Measurements from ENCODE around the gene ATG2A.

ATG2A gene

DNA sequence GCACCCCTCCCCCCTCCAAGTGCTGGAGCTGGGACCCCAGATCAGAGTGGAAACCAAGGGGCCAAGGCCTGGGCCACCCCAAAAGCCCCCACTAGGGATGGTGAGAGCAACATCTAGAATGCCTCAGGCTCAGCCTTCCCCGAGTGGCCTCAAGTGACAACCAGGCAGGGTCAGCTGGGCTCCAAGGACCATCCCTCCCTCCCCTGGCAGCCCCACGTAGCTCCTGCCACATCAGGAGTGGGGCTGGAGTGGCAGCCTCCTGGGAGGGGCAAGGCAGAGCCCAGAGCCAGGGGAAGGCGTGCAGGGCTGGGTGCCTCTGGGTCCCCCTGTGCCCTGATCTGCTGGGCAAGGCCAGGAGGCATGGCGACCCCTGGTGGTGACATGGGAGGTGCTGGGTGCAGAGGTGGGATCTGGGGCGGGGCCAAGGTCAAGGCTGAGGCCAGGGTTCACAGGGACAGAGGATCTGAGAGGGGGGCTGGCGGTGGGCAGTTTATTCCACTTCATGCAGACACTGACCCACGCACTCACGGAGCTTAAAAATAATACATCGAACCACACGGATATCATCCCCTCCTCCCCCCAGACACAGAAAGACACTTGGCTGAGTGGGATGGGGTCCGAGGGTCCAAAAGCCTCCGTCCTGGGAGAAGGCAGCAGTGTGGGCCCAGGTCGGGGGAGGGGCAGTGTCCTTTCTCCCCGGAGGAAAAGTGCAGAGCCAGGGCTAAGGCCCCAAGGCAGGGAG lies 22.8 kb downstream of the ATG2A start:
- Histone ChIP-seq H3K79me2 (ENCODE audit: control insufficient read depth, low read length) (no peaks in the 10 kb centered on the region), H4K20me1 (ENCODE audit: control insufficient read depth, insufficient read depth, low read depth, low read length) (no peaks in the 10 kb centered on the region), H3K4me1 (ENCODE audit: control insufficient read depth, low read length) (peaks cover 14% of the 10 kb centered on the region), H3F3A (ENCODE audit: control insufficient read depth, insufficient read depth) (0 out of 2 replicates have a peak, but pooled peaks cover 2% of the 10 kb centered on the region), H3K4me2 (ENCODE audit: low read length) (no peak overlapping the region), H3K9me2 (replicated peaks; ENCODE audit: control insufficient read depth, low read length) (no peaks in the 10 kb centered on the region), H3K27me3 (ENCODE audit: control insufficient read depth, low read length) (no peaks in the 10 kb centered on the region), H3K27ac (ENCODE audit: low read depth, low read length) (no peak overlapping the region), H3K4me3 (ENCODE audit: low read length) (no peak overlapping the region), H3K9me3 (ENCODE audit: control insufficient read depth, insufficient read depth, low read length) (no peaks in the 10 kb centered on the region), H3K36me3 (ENCODE audit: control insufficient read depth, low read length) (peaks cover 8% of the 10 kb centered on the region; the same call in 1 of the 2 replicates)
- TF ChIP-seq EZH2phosphoT487 (IDR thresholded peaks at IDR 0.05; ENCODE audit: borderline replicate concordance, low read length), result no peak
- TF ChIP-seq, protein P1, sequence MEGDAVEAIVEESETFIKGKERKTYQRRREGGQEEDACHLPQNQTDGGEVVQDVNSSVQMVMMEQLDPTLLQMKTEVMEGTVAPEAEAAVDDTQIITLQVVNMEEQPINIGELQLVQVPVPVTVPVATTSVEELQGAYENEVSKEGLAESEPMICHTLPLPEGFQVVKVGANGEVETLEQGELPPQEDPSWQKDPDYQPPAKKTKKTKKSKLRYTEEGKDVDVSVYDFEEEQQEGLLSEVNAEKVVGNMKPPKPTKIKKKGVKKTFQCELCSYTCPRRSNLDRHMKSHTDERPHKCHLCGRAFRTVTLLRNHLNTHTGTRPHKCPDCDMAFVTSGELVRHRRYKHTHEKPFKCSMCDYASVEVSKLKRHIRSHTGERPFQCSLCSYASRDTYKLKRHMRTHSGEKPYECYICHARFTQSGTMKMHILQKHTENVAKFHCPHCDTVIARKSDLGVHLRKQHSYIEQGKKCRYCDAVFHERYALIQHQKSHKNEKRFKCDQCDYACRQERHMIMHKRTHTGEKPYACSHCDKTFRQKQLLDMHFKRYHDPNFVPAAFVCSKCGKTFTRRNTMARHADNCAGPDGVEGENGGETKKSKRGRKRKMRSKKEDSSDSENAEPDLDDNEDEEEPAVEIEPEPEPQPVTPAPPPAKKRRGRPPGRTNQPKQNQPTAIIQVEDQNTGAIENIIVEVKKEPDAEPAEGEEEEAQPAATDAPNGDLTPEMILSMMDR (IDR thresholded peaks at IDR 0.05; ENCODE audit: low read depth, low read length, poor library complexity, severe bottlenecking), result peak; percentile 96

DNA sequence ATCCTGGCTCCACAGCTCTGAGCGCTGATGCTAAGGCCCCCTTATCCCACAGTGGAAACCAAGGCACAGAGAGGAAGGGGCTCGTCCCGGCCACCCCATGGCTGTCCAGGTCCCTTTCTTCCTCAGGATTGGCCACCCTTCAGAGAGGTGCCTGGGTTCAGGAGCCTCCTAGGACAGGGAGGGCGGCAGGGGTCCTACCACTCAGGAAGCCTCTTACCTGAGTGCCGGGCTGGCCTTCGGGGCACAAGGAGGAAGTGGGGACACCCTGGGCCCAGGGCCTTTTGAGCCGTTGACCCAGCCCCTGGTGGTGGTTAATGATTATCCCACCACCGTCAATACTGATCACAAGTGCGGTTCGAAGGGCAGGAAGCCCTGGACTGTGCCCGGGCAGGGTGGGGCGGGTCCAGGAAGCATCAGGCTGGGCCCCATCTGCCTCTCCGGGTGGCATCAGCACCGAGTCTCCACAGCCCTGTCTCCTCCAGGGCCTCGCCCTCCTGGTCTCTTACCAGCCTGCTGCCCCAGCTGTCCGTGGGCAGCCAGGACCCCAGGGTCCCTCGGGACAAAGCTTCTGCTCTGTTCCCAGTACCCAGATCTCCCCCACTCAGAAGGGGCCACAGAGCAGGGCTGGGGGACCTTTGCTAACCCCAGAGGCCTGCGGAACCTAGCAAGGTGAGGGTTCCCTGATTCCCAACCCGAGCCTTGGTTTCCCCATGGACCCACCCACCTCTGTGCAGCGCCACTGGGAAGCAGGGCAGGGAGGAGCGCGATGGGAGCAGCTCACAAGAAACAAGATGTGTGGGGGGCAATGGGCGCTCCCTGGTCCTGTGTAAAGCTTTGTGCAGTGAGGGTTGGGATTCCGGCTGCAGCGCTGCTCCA lies 23.6 kb downstream of the ATG2A start:
- Histone ChIP-seq H3K4me2 (ENCODE audit: low read length) (no peak overlapping the region), H3K9me2 (replicated peaks; ENCODE audit: control insufficient read depth, low read length) (no peaks in the 10 kb centered on the region), H3K36me3 (ENCODE audit: control insufficient read depth, low read length) (peaks cover 7% of the 10 kb centered on the region; the same call in 1 of the 2 replicates), H3K27me3 (ENCODE audit: control insufficient read depth, low read length) (no peaks in the 10 kb centered on the region), H3K9me3 (ENCODE audit: control insufficient read depth, insufficient read depth, low read length) (no peaks in the 10 kb centered on the region), H4K20me1 (ENCODE audit: control insufficient read depth, insufficient read depth, low read depth, low read length) (no peaks in the 10 kb centered on the region), H3F3A (ENCODE audit: control insufficient read depth, insufficient read depth) (0 out of 2 replicates have a peak, but pooled peaks cover 3% of the 10 kb centered on the region), H3K79me2 (ENCODE audit: control insufficient read depth, low read length) (no peaks in the 10 kb centered on the region), H3K27ac (ENCODE audit: low read depth, low read length) (no peak overlapping the region), H3K4me1 (ENCODE audit: control insufficient read depth, low read length) (peaks cover 19% of the 10 kb centered on the region), H3K4me3 (ENCODE audit: low read length) (no peak overlapping the region)
- TF ChIP-seq, protein P1 (IDR thresholded peaks at IDR 0.05; ENCODE audit: low read depth, low read length, poor library complexity, severe bottlenecking), result no peak
- TF ChIP-seq EZH2phosphoT487 (IDR thresholded peaks at IDR 0.05; ENCODE audit: borderline replicate concordance, low read length), result no peak

DNA sequence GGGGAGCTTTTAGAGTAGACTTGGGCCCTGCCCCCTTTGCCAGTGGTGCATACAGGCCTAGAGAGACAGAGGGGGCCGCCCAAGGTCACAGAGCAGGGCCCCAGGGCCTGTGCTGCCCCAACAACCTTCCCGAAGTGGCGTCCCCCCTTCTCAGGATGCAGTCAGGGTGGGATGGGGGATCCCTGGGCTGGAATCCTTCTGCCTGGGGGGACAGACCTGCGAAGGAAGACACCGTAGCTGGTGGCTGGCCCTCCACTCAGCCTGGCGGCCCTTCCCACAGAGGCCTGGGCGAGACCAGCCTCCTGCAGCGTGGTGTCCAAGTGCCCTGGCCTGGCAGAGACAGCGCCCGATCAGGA lies 24.2 kb downstream of the ATG2A start:
- Histone ChIP-seq H3K79me2 (ENCODE audit: control insufficient read depth, low read length) (no peaks in the 10 kb centered on the region), H3K4me1 (ENCODE audit: control insufficient read depth, low read length) (peaks cover 25% of the 10 kb centered on the region), H3K27ac (ENCODE audit: low read depth, low read length) (no peak overlapping the region), H3K4me2 (ENCODE audit: low read length) (no peak overlapping the region), H3K27me3 (ENCODE audit: control insufficient read depth, low read length) (no peaks in the 10 kb centered on the region), H3K36me3 (ENCODE audit: control insufficient read depth, low read length) (peaks cover 3% of the 10 kb centered on the region; the same call in 1 of the 2 replicates), H3K9me2 (replicated peaks; ENCODE audit: control insufficient read depth, low read length) (no peaks in the 10 kb centered on the region), H3K9me3 (ENCODE audit: control insufficient read depth, insufficient read depth, low read length) (no peaks in the 10 kb centered on the region), H3K4me3 (ENCODE audit: low read length) (no peak overlapping the region), H3F3A (ENCODE audit: control insufficient read depth, insufficient read depth) (0 out of 2 replicates have a peak, but pooled peaks cover 3% of the 10 kb centered on the region), H4K20me1 (ENCODE audit: control insufficient read depth, insufficient read depth, low read depth, low read length) (no peaks in the 10 kb centered on the region)
- TF ChIP-seq EZH2phosphoT487 (IDR thresholded peaks at IDR 0.05; ENCODE audit: borderline replicate concordance, low read length), result no peak
- TF ChIP-seq, protein P1 (IDR thresholded peaks at IDR 0.05; ENCODE audit: low read depth, low read length, poor library complexity, severe bottlenecking), result no peak

Measured in DOHH2 (cell line).